ENCODE data around the gene BLTP1. TPM values are rescaled to one million over a fixed set of nuclear protein-coding genes. Genes with fewer than 3 reads are reported as not detected.

The BLTP1 gene
- polyA plus RNA-seq, 3 donors, result 77.8 to 94.6 (median 84.9) TPM

DNA sequence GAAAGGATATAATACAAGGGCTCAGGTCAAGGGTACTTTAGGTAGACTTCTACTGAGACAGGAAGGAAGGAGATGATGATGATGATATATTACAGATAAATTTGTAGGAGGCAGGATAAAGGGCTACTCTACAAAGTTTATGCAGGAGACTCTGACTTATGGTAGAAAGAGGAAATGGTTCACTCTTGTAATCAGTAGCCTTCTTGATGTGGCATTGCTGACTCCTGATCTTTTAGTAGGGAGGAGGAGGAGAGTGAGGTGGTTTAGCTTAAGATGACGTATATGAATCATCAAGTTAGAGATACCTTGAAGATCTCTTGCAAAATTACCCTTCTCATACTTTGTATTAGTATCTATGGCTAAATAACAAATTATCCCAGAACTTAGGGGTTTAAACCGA, 4.7 kb downstream of the BLTP1 start:
- DNase-seq, result no peak

DNA sequence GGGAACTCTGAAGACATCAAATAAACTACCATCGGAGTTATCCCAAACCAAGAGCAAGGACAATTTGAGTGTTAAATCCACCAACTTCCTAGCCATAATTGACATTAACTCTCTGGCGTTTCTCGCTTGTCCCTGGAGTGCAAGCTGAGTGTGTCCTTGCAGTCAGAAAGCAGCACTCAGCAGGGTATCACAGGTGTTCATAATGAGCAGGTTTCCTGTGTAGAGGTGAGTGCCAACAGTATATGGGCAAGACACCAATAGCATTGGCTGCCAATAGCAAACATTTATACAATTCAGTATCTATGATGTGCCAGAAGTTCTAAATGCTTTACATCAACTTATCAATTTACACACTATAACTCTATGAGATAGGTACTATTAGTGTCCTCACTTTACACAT, 11.2 kb downstream of the BLTP1 start:
- no peak for DNase-seq

DNA sequence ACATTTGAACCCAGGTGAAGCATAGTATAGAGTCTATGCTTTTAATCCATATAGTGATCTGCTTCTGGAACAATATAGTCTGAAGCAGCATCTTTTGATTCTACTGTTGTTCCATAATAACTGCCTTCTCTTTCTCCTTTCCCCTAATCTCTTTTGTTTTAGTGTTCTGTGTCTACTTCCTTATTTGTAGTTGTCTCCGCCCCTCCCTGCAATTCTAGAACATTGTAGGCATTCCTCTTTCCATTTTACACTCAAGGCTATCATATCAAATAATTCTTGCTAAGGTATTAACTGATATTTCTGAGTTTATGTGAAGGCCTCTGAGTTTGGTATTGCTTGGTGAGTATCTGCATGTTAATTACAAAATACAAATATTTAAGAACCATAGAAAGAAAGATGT, 11.6 kb downstream of the BLTP1 start:
- no peak for DNase-seq

DNA sequence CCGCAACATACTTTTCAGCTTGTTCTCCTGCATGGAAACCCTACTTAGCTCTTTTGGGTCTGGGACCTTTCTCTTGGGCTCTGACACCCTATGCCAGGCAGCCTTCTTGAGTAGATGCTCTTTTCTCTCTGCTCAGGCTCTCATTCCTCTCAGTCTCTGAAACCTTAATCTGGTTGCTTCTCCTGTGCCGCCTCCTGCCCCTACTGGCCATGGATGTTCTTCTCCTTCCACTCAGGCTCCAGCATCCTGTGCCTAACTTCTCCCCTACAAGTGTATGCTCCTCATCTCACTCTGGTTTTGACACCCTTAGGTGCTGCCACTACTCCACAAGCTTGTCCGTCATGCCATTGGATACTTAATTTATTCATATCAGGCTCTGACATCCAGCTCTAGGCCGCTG, 15.2 kb downstream of the BLTP1 start:
- no peak for DNase-seq

DNA sequence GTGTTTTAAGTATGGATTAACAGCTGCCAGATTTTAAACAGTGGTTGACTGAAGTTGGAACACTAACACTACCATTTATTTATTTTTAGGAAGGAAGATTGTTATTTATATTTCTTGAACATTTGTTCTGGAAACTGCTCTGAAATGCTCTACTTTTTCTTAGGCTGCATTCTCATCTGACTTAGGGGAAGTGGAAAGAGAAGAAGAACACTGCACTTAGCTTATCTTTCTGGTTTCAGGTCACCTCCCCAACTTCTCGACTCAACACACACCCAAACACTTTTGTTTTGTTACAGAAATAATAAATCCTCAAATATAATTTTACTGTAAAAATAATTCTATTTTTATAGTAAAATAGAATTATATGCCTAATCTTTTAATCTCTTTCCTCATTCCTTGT, 18.6 kb downstream of the BLTP1 start:
- no peak for DNase-seq

GRCh38 chr4:122171323-122171722, 19.2 kb downstream of the BLTP1 start:
- no peak for DNase-seq

GRCh38 chr4:122172266-122172665, 20.1 kb downstream of the BLTP1 start:
- DNase-seq, result no peak

DNA sequence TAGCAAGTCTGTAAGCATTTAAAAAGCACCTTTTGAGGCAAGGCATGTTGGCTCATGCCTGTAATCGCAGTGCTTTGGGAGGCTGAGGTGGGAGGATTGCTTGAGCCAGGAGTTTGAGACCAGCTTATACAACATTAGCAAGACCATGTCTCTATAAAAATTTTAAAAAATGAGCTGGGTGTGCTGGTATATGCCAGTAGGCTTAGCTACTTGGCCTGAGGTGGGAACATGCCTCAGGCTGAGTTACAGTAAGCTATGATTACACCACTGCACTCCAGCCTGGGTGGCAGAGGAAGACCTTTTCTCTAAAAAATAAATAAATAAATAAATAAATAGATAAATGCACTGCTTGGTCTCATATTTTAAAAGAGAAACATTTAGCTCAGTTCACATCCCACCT, 26.8 kb downstream of the BLTP1 start:
- no peak for DNase-seq

DNA sequence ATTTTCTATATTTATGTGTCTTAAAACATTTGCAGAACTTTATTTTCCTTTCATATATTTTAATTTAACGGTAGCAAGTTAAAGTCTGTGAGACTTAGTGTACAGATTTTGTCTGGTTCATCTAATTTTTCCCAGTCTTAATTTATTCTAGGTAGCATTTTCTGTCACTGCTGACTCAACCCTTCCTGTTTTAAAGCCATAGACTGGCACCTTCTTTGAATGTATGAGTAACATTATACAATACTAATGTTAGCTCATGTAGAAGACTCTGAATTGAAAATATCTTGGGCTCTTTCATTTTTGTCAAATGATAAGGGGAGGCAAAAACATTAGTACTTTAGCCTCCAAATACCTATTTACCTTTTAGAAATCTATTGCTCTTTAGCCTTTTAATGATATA, 43.6 kb downstream of the BLTP1 start:
- DNase-seq, result no peak

Other genes with a start within 250 kb of the BLTP1 start
- 1 to 10 TPM in 2 of 3 donors, under 1 TPM in 1; 0.81 to 1.3 (median 1.1) TPM for gene TRPC3, start 200.3 kb upstream of the BLTP1 start, polyA plus RNA-seq (ENCODE audit: insufficient read length in 3 of 3)
- gene ADAD1, start 226.7 kb downstream of the BLTP1 start, polyA plus RNA-seq (ENCODE audit: insufficient read length in 3 of 3), result not detected